Fibroblast of skin of scalp (primary cell): ENCODE data around the gene FCGR3A.
A peak's percentile ranks its signal among the peaks of the same experiment; 100 is the strongest.
"Not testable (repeated sequence)": the region's sequence is repeated elsewhere in the genome, so short reads cannot be mapped to it uniquely, and the experiment has no call there.

Source experiments
- DNase-seq: peaks from one replicate; pipeline ENCODE4 v3.0.0-alpha.2; 2013

Gene FCGR3A

DNA sequence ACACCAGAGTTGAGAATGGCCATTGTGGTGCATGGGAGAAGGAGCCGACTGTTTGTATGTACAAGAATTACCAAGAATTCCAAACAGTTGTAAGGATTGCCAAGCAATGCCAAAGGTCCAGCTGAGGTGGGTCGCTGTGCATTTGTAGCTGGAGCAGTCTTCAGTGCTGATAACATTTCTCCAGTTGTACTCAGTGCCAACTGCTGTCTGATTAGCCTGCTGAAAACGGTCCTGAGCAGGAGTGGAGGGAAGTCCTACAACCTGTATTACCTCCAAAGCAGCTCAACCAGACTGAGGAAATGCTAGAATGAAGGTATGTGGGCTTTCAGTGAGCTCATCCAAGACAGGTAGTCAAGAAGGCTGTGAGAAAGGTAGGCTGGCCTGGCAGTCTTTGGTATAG is 6.5 kb upstream of the FCGR3A start:
- not testable (repeated sequence) for DNase-seq

DNA sequence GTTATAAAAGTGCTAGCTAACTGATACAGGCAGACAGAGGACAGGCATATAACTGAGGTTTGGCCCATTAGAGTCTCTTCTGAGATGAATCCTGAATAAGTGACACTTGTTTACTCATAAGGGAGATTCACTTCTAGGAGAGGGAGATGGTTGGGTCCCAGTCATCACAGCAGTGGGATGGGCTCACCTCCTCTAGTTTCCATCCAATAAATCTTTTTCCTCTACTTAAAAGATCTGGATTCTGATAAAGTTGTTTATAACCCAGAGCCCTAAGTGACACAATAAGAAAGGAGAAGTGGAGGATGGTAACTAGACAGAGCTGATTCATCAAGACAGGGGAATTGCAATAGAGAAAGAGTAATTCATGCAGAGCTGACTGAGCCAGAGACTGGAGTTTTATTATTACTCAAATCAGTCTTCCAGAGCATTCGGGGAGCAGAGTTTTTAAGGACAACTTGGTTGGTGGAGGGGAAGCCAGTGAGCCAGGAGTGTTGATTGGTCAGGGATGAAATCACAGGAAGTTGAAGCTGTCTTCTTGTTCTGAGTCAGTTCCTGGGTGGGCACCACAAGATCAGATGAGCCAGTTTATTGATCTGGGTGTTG is 5.3 kb upstream of the FCGR3A start:
- DNase-seq, result not testable (repeated sequence)

DNA sequence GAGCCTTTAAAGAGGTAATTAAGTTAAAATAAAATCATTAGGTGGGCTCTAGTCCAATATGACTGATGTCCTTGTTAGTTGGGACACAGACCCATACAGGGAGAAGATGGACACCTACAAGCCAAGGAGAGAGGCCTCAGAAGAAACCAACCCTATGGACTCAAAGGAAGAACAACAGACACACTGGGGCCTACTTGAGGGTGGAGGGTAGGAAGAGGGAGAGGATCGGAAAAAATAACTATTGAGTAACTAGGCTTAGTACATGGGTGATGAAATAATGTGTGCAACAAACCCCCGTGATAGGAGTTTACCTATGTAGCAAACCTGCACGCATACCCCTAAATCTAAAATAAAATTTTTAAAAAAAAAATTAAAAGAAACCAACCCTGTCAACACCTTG is 4.7 kb upstream of the FCGR3A start:
- not testable (repeated sequence) for DNase-seq

DNA sequence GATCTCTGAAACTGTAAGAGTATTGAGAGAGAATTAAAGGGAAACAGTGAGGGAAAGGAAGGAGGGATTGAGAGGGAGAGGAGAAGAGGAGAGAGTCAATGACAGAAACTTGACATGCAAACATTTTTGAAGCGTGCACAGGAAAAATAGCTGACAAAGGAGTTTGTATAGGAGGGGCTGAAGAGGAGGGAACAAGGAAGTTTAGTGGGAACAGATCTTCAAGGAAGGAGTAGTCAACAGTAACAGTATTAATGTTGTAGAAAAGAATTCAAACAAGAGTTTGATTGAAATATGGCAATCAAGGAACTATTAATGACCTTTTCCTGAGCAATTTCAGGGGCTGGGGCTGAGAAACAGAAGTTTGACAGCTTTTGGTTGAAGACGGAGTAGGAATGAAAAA is 4.0 kb upstream of the FCGR3A start:
- DNase-seq, result not testable (repeated sequence)

DNA sequence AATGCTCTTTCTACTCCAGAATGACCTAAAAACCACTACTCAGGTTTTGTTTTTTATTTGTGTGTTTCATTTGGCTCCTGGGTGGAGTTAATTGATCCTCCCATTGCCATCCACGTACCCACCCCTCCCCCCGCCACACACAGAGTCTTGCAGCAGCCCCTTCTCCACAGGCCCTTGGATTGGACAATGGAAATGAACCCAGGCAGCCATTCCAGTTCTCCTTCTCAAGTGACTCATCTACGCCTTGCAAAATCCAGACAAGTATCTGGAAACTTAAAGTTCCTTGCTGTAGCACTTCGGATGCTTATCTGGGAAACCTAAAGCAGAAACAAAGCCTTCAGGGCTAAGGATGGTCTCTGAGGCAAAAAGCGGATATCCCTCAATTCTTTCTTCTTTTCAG is 1.3 kb upstream of the FCGR3A start:
- not testable (repeated sequence) for DNase-seq

DNA sequence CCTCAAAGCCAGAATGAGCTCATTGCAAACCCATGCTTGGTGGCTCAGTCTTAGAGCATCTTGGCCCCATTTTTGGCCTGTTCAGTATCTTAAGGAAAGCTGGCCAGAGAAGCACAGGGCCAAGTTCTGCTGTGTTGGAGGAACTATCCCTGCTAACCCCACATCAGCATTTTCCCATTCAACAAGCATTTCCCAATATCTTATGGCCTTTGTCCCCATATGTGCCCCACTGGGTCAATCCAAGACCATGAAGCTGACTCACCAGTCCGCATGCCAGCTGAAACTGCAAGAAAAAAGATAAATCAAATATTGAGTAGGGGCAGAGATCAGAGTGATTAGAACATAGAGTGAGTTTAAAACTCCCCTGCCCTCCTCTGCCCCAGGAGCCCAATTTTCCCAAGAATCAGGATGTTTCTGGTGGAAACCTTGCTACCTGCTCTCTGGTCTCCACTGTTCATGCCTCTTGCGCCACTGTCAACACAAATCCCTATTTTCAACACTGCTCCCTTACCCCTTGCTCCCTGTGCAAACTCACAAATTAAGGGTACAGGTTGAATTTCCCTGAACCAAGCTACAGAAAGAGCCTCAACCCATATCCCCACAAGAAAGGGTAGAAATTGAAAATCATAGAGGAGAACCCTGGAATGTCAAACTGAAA is 740 bp downstream of the FCGR3A start:
- not testable (repeated sequence) for DNase-seq

DNA sequence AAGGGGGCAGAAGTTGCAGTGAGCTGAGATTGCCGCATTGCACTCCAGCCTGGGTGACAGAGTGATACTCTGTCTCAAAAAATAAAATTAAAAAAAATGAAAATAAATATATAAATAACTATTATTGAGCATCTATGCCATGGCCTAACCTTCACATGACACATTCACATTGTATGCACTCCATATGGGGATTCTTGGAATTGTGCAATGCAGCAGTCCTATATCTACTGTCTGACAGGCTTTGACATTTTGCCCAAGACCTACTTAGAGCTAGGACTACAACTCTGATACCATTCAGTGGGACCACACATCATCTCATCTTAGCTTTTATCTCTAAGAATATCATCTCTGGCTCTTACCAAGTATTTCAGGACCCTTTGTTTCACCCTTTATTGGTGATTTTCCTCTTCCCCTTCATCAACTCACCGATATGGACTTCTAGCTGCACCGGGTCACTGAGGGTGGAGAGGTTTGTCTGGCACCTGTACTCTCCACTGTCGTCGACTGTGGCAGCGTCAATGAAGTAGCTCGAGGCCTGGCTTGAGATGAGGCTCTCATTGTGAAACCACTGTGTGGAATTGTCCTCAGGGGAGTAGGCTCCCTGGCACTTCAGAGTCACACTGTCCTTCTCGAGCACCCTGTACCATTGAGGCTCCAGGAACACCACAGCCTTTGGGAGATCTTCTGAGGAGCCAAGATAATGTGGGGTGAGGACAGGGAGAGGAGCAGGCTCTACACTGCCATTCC is 1.4 kb downstream of the FCGR3A start:
- not testable (repeated sequence) for DNase-seq

DNA sequence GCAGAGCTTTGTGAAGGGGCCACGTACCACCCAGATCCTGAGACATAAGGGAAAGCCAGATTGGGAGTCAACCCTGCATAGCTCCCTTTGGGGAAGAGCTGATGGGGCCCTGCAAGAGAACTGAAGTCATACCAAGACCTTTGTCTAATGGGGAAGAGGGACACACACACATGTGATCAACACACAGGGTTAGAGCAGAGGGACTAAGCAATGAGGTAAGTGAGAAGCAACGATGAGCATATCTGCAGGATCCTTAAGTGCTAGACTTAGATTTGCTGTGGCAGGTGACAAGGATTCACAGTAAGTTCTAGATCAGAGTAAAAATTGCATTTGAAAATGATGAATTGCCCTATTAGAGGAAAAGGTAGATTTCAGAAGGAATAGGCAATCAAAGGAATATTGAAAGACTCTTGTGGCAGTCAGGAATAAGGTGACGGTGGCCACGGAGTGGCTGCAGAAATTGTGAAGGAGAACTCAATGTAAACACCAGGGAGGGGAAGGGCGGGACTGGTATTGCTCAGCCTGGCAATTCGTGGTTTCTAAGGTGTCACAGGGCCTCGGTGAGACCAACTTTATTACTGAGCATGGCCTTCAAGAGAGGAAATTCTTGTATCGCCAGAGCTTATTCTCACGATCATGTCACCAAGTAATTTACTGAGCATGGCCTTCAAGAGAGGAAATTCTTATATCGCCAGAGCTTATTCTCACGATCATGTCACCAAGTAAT is 4.5 kb downstream of the FCGR3A start:
- DNase-seq, result not testable (repeated sequence)

DNA sequence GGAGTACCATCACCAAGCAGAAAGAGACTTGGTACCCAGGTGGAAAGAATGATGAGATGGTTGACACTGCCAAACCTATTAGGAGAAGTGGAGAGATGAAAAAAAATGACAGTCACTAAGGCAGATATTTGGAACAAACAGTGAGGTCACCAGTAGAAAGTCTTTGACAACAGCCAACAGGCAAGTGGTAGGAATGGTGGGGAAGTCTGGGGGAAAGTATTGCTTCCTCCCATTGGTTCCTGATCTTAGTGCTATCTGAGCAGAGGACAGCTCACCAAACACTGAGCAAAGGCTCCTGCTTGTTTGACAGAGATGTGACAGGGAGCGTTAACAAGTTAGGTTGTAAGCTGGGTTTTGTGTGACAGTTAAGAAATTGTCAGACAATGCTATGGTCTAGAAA is 6.5 kb downstream of the FCGR3A start:
- DNase-seq, result not testable (repeated sequence)

DNA sequence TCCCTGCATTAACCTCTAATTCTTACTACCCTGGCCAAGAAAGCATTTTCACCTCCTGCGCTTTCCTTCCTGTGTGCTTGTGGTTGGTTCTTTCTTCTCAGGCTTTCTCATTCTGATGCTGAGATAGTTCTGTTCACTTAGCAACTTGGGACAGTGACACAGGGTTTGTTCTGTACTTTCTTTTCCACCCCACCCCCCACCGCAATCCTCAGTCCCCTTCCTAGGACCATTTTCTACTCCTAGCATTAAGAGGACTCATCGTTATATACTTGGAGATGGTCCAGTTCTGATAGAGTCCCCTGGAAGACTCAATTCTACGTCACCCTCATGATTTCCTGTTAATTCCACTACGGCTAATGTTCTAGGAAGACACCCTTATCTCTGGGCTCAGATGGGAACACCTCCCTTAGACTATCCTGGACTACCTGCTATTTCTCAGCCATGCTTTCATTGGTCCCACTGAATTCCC is 7.5 kb downstream of the FCGR3A start:
- not testable (repeated sequence) for DNase-seq

DNA sequence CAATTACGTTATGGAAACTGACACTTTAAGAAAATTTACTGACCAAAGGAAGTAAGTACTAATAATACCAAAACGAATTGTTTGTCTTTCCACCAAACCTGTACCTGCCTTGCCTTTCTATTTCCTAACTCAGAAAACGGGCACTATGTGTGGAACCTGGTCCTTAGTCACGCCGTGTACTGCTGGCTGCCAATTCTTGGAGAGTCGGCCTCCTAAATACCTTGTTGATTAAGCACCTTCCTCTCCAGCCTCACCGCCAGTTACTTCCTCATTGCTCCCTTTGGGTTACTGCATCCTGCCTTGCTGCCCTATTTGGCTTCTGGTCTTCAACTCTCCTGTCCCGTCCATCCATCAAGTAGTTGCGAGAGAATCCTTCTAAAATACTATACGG is 9.1 kb downstream of the FCGR3A start:
- not testable (repeated sequence) for DNase-seq

DNA sequence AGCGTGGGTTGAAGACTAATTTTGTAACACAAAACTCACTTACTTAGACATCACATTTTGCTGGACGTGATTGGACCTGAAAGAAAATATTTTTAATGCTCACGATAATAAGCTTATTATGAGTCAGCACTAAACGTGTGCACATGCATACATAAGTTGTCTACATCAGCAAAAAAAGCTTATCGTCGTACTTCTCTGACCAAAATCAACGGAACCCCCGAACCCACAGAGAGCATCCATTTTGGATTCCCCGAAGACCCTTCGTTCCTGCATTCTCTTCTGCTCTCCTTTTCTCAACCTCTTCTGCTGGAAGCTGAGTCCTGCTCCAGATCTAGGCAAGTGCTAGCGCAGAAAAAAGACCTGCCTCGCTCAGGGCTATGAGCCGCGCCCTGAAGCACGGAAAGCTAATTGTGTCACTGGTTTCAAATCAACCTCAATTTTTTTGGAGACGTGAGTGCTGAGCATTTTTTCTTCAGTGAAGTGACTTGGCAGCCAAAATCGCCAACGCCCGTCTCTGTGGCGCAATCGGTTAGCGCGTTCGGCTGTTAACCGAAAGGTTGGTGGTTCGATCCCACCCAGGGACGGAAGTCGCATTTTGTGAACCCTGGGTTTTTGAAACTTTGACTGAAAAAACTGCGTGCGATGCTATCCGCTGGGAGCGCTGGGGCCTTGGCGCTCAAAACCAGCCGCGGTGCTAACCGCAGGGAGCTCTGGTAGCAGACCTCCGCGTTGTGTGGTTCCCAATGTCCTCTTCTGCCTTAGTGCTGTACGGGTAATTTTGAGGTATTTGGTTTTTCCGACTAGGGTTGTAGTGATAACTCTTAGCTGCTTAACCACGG is 9.7 kb downstream of the FCGR3A start:
- peak; percentile 88 for DNase-seq

DNA sequence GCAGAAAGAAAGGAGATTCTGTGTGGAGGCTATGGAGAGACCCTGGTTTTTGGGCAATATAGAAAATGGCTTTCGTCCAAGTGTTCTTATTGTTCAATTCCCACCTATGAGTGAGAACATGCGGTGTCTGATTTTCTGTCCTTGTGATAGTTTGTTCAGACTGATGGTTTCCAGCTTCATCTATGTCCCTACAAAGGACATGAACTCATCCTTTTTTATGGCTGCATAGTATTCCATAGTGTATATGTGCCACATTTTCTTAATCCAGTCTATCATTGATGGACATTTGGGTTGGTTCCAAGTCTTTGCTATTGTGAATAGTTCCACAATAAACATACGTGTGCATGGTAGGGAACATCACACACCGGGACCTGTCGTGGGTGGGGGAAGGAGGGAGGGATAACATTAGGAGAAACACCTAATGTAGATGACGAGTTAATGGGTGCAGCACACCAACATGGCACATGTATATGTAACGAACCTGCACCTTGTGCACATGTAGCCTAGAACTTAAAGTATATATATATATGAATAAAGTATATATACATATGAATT is 10.6 kb downstream of the FCGR3A start:
- not testable (repeated sequence) for DNase-seq

DNA sequence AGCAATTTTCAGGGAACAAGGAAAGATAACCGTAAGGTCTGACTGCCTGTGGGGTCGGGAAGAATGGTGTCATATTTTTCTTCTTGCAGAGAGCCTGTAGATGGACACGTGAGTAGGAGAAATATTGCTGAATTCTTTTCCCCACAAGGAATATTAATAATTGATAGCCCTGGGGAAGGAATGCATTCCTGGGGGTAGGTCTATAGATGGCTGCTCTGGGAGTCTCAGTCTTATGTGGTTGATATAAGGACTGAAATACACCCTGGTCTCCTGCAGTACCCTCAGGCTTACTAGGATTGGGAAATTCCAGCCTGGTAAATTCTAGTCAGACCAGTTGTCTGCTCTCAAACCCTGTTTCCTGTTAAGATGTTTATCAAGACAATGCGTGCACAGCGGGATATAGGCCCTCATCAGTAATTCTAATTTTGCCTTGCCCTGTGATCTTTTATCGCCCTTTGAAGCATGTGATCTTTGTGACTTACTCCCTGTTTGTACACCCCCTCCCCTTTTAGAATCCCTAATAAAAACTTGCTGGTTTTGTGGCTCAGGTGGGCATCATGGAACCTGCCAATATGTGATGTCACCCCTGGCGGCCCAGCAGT is 12.4 kb downstream of the FCGR3A start:
- not testable (repeated sequence) for DNase-seq

DNA sequence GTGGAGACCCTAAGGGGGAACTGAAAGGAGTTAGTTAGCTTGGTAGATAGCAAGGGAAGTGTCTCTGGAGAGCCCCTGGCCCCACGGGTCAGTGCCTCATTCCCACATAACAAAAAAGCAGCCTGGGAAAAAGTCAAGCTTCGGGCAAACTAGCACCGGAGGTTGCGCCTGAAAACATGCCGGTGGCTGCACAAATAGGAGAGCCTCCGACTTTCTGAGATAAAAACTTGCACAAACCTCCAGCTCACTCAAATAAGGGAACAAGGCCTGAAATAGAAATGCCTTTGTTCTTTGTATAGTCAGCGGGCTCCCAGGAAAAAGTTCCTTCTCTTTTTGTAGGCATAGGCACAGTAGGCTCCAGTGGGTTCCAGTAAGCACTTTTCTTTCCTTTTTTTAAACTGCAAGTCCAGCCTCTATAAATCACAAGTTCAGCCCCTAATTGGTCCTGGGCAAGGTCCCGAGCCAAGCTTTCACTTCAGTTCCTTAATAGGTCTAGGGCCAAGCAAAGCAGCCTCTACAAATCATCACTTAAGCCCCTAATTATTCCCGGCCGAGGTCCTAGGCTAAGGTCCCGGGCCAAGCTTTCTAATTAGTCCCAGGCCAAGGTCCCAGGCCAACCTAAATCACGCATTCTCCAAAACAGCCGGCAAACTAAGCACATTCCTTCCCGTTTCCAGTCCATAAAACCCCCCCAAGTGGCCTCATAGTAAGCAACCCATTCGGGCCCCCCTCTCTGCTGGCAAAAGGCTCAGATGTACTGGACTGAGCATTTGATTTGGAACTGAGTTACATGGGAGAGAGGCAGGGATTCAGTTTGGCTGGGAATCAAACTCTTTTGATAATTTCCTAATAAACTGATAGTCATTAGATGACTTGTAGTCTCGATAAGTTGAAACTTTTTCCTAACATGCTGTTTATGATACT is 16.7 kb downstream of the FCGR3A start:
- DNase-seq, result not testable (repeated sequence)

DNA sequence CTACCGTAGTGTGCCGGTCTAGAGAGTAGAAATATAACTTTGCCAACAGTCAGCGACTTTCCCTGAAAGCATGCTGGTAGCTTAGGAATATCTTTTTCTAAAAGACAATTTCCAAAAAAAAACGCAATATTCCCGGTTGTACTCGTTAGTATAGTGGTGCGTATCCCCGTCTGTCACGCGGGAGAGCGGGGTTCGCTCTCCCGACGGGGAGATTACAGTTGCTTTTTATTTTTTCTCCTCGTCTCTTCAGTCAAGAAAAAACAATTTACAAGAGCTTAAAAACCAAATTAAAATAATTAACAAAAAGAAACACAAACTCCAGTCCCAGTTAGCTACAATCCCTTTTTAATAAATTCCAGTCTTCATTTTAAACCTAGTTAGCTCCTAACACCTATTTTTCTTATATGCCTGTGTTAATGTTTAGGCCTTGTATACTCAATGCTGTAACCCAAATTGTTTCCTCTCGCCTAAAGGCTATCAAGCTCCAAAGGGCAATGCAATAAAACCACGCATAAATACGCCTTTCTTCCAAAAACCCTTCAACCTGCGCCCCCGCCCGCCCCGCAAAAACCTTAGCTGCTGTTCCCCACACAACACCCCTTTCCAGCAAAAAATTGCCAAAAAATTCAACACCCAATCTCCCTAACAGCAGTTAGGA is 17.5 kb downstream of the FCGR3A start:
- DNase-seq, result no peak

DNA sequence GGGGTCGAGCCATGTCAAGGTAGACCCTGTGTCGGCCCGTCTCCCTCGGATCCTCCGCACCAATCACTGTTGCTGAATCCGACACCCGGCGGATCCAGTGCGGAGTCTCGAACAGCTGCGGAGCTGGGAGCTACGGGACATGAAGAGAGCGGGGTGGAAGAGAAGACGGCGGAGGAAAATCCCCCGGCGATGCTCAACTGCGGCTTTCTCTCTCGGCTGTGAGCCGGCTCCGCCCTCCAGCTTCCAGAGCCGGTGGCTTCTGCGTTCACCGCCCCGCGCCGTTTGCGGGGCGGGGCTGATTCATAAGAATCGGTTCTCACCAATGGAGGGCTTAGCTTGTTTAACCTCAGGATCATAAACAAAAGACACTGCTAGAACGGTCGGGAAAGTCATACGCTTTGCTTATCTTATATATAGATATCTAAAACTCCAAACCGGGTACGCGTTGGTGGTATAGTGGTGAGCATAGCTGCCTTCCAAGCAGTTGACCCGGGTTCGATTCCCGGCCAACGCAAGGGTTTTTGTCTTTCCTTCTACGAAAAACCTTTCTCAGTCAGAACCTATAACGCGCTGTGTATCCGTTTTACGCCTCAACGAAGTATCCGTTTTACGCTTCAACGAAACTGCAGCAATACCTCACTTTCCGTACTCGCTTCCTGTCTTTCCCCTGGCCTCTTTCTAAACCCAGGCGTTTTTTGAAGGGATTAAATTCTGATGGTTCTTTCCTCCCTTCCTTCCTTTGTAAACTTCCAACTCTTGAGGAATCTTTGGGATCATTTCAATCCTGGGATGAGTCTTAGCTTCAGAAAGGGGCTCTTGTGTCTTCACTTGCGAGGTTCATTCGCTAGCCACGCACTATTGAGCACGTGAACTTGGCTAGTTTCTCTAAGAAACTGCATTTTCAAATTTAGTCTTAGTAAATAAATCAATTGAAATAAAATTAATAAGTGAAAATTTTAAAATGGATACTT is 18.7 kb downstream of the FCGR3A start:
- peak; percentile 93 for DNase-seq

DNA sequence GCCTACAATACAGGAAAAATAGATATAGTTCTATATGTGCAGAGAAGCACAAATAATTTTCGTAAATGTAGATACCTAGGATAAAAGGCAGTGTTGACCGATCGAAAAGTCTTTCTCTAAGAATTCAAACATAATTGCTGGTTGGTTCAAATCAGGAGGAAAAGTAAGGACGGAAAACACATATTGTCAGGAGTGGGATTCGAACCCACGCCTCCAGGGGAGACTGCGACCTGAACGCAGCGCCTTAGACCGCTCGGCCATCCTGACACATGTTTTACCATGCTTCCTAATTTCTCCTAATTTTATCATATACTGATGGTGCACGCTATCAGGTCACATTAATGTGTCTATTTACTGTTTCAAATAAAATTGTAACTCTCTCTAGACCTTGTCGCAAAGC is 19.5 kb downstream of the FCGR3A start:
- peak; percentile 77 for DNase-seq
